GM13977 (cell line): Measurements from ENCODE around the gene GPR183.

ENCODE experiments used
- DNase-seq: peaks from one replicate; pipeline ENCODE4 v3.0.0; 2012; ENCODE audit warnings: low spot score
- CTCF ChIP-seq: IDR thresholded peaks from 2 replicates; pipeline ENCODE4 v1.5.1; 2012; ENCODE audit warnings: mild to moderate bottlenecking, control low read depth; ENCODE audit not compliant: insufficient read depth; ENCODE audit errors: extremely low read depth, missing control alignments
- in situ Hi-C: fragments of 300-500 bp; cut with MboI; formaldehyde crosslinking; loops from one replicate; pipeline ENCODE4 v1.12.0; 2022; ENCODE audit warnings: low sequenced_read_pairs, low pct_unique_long_range_greater_than_20kb, mixed read lengths, inconsistent platforms; ENCODE audit not compliant: unreplicated experiment

Gene GPR183

GRCh38 chr13:99258946-99259345, 48.3 kb downstream of the GPR183 start:
- in situ Hi-C loops, result loop anchor here (25.0 kb wide), 1 partner anchor 397 kb away; no protein-coding TSS in a partner anchor
- peak; percentile 47 for DNase-seq
- TF ChIP-seq CTCF, result no peak

GRCh38 chr13:99258210-99258860, 48.9 kb downstream of the GPR183 start, which contains the start of gene GPR18:
GPR18 (minus strand) TSS chr13:99258379; CDS start chr13:99255872, 2,507 bp downstream.
- no peak for TF ChIP-seq CTCF
- in situ Hi-C loops, result loop anchor here (25.0 kb wide), 1 partner anchor 396 kb away; no protein-coding TSS in a partner anchor
- peak; percentile 48 for DNase-seq

GRCh38 chr13:99257291-99257690, 49.9 kb downstream of the GPR183 start:
- in situ Hi-C loops, result loop anchor here (25.0 kb wide), 1 partner anchor 395 kb away; no protein-coding TSS in a partner anchor
- no peak for TF ChIP-seq CTCF
- DNase-seq, result no peak

- in situ Hi-C loops, result loop anchor here (25.0 kb wide), 1 partner anchor 394 kb away; no protein-coding TSS in a partner anchor
- TF ChIP-seq CTCF, result no peak
- DNase-seq, result no peak
Observed at GRCh38 chr13:99256709-99257108, 50.5 kb downstream of the GPR183 start.

GRCh38 chr13:99256283-99256682, 50.9 kb downstream of the GPR183 start:
- no peak for DNase-seq
- in situ Hi-C loops, result loop anchor here (25.0 kb wide), 1 partner anchor 394 kb away; no protein-coding TSS in a partner anchor
- no peak for TF ChIP-seq CTCF

- DNase-seq, result no peak
Observed at GRCh38 chr13:99255271-99255670, 51.9 kb downstream of the GPR183 start.

More at GRCh38 chr13:99255271-99255670, 51.9 kb downstream of the GPR183 start:
- TF ChIP-seq CTCF, result no peak
- in situ Hi-C loops, result loop anchor here (25.0 kb wide), 1 partner anchor 393 kb away; no protein-coding TSS in a partner anchor
